Forelimb muscle (tissue), 1 donor: ENCODE results near the gene TRPM5. TPM values are rescaled to one million over a fixed set of nuclear protein-coding genes. Genes with fewer than 3 reads are reported as not detected.

Source experiments
- DNase-seq: peaks from one replicate; pipeline ENCODE4 v3.0.0-alpha.2; 2013; ENCODE audit warnings: low read depth
- polyA plus RNA-seq: library from polyadenylated mRNA; unstranded; fragments of 120-200 nt; gene quantifications from one replicate; pipeline ENCODE4 v1.2.1, GENCODE V29; 2013; ENCODE audit not compliant: insufficient read length

TRPM5 gene
- polyA plus RNA-seq, 1 donor, result 0.04 TPM

DNA sequence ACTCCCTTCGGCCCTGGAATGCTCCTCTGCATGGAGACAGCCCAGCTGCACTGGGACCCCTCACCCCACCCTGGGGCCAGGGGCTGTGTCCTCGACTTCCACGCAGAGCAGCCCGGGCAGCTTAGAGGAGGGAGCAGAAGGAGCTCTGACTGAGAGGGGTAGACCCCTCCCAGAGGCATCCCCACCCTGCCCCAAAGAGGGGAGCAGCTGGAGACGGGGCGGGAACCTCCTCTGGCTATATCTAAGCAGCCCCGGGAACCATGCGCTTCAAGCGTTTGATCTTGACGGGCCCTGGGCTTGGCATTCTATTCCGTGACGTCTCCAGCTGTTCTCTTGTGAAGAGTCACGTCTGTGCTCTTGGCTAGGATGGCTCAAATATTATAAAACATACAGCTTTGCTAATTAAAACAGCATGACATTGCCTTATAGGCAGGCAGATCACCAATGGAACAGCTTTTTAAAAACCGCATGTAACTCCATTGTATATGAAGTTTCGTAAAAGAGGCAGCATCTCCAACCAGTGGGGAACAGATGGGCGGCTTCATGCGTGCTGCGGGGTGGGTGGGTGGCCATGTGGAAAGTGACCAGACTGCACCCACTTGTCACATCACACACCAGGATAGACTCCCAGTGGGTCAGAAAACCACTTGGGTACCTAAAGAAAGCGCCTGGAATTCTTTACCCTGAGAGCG, 8.2 kb upstream of the TRPM5 start:
- DNase-seq, result no peak

DNA sequence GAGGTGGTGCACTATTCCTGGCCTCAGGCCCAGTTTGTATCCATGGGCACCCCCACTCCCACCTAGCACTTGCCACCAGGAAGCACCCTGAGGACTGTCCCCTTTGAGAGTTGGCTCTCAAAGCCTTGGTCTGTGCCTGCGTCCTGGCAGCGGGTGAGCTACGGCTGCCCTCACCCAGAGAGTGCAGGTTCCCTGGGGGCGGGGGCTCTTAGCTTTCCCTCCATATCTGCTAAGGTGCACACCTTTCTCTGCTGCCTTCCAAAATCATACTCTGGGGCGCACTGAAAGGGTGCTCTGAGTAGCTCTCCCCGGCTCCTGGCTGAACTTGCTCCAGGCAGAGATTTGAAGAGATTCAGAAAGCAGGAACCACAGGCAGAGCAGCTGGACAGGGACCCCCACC, 7.6 kb upstream of the TRPM5 start:
- DNase-seq, result no peak

DNA sequence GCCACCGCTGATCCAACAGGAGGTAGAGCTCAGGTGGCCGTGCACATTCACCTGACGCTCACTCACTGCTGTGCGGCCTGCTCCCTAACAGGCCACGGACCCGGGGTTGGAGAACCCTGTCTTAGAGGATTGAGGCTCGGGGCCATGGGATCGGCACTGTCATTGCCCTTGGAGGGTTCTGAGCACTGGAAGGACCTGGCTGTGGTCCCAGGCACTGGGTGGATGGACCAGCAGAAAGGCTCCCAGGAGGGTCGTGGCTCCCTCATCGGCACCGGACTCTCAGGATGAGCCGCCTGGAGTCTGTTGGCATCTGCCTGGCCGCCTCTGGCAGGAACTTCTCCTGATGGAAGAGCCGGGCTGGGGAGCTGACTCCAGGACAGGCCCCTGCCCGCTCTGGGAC, 7.0 kb upstream of the TRPM5 start:
- no peak for DNase-seq

DNA sequence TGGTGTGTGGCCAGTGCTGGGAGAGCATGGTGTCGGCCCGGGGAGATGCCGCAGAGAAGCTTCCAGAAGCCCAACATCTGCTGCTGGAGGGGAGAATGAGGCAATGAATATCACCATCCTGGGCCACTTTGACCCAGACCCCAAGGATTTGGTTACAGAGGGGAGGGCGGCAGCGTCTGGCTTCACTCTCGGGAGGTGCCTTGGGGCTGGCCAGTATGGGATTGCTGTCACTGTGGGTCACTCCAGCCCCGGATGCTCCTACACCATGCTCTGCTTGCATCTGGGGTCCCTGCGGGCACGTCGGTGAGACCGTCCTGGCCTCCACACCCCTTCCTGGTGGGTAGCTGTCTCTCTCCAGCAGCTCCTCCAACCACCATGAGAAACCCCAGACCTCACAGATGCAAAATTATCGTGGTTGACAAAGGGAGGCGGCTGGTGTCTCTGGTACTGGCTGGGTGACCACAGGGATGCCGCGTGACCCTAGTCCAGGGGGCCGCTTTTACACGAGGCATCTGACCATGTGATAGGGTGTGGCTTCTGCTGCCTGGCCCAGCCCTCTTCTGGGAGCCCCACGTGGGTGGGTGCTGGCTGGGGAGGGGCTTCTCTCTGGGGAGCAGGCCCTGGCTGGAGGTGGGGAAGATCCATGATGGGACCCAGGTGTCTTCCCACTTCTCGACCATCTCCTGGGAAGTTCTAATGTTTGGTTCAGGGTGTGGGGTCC, 6.2 kb upstream of the TRPM5 start:
- no peak for DNase-seq

DNA sequence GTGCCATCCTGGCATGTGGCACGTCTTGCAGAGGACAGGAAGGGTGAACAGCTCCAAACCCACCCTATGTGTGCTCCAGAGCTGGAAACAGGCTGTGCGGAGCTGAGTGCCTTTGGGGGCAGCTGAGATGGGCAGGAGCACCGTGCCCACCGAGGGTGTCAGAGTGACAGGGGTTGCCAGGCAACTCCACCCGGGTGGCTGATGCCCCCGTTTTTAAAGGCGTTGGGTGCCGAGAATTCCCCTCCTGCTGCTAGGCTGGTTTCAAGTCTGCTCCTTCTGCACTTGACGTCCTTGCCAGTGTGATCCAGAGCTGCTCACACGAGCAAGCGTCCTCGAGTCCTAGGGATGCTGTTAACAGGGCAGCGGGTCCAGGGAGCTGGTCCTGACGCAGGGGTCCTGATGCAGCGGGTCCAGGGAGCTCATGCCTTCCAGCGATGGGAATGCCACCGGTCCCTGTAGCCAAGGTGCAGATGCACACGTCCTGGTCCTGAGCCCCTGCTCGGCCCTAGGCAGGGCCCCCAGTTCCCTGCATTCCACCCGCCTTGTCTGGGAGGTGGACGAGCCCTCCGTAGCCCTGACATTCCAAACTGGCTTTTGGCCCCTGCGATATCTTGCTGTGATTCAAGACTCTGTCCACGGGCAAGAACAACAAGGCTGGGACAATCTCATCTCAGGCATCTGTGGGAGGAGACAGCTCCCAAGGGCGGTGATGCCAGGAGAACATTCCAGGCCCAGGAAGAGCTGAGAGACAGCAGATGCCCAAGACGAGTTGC, 5.4 kb upstream of the TRPM5 start:
- DNase-seq, result no peak

DNA sequence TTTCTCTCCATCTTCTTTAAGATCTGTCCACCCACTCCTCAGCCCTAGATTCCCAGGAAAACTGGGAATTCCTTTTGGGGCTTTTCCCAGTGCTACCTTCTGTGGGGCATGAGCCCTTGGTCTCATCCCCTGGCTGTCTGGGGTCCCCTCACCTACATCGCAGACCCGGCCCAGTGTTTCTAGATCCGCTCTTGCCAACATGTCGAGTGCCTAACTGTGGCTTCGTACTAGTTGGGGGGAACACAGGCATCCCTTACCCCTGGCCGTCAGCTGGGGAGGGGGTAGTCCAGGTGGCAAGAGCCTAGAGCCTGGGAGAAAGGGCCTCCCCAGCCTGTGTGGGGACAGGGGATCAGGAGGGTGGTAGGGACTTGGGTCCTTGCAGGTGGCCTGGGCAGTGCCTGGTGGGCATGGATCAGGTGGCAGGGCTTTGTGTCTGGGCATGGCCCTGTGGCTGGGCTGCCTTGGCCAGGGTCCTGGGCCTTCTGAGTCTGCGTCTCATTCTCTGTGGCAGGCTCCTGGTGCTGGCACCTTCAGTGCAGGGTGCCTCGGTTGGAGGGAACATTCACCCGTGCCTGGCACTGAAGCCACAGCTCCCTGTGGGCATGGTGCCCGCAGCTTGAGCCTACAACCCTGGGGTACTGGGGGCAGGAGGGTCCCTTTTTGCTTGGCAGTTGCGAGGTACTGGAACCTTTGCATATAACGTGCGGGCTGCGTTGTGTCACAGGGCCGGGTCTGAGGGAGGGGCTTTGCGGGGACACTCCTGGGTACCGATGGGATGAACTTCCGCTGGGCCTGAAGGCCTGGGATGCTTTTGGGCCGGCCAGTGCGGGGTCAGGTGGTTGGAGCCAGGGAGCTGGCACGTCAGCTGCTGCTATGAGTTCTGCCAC, 4.6 kb upstream of the TRPM5 start:
- no peak for DNase-seq

DNA sequence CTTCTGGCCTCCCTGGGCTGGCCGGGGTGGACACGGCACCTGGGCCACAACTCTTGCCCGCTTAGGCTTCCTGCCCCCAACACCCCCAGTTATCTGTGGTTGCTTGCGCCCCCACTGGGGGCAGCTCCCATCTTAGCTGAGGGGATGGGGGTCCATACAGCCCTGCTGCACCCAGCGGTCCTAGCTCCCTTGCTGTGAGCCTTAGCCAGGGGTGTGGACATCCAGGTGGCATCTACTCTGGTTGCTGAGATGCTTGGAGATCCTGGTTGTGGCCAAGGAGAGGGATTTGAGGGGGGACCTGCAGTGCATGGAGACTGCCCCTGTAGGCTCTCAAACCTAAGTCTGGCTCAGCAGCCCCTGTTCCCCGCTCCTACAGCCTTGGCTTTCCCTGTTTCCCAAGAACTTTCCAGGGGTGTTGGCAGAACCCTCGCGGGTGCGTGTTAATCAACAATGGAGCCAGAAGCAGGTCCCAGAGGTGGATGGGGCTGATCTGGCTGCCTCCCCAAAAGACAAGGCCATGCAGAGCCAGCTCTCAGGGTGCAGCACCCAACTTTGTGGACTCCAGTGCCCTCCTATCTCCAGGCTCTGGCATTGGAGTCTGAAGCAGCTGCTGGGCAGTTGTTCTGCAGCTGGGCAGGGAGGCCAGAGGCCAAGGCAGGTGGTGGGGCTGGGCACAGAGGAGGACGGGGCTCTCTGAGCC, 3.8 kb upstream of the TRPM5 start:
- DNase-seq, result no peak

DNA sequence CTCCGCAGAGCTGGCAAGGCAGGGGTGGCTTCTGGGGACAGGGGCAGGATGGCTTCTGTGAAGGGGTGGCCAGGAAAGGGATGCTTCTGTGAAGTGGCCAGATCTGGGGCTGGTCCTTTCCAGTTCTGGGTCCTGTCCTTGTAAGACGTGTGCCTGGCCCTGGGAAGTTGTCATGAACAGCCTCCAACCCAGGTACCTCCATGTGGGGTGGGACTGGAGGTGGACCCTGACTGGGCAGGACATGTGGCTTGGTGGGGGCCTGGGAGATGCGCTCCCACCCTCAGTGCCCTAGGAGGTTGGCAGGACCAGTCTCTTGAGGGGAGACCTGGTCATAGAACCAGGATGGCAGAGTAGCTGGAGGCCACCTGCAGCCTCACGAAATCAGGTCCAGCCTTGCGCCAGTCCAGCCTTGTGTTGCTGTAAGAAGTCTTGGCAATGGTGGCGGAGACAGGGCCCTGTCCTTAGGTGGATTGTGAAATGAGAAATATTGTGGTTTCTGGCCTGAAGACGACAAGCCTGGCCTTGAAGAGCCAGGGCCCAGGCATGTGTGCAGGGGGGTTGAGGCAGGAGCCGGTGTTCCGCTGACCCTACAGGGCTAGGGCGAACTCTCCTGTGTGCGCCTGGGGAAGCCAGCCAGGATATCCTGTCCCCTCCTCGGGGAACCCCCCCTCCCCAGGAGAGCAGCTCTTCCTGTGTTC, 3.1 kb upstream of the TRPM5 start:
- DNase-seq, result no peak

DNA sequence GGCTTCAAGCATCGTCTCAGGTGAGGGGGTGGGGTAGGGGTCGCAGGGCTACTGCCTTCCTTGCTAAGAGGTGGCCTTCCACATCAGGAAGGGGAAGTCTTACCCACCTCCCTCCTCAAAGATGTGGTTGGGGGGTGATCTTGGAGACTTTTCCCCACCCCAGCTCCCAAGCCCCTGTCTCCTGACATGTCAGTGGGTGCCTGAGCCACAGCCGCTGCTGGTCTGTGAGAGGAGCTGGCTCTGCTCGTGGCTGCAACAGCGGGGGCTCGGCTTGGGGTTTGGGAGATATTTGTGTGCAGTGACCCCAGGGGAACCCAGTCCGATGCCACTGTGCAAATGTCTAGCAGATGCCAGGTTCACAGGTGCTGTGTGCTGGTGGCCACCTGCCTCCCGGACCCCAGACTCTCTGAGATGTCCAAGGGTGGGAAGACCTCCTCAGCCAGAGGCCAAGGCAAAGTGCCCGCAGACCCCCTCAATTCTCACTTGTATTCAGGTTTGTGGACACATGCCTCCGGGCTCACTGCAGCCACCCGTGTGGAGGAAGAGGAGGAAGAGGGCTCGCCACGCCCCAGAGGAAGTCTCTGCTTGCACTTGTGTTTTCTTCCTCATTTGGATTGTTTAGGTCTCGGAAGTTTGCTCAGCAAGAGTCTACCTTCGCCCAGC, 2.4 kb upstream of the TRPM5 start:
- no peak for DNase-seq

DNA sequence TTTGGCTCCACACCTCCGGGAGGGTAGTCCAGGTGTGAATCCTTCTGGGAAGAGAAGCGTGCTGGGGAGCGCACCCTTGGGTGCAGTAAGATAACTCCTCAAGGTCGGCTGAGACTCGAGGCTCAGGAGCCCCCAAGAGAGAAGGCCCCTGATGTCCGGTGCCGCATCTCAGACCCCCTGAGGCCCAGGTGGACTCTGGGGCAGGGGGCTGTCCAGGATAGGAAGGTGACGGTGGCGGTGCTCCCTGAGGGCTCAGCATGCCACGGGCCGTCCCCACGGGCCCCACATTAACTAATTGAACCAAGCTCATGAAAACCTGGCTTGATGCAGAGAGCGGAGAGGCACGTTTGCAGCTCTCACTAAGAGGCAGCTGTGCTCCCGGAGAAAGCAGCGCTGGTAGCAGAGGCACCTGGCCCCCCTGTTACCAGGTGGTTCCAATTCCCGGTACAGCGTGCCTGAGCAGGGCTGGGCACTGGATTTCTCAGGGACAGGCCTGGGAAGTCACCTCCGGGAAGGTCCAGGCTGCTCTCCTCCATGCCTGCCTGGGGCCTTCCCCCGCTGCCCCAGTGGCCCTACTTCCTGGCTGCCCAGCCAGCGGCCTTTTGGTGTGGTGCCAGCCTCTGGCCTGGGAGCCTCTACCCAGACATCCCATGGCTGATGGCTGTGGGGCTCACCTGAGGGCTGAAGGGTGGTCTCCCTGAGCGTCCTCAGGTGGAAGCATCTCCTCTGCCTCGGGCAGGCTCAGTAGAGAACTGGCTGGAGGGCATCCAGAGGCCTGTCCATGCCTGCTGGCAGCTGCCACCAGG, 1.6 kb upstream of the TRPM5 start:
- no peak for DNase-seq

DNA sequence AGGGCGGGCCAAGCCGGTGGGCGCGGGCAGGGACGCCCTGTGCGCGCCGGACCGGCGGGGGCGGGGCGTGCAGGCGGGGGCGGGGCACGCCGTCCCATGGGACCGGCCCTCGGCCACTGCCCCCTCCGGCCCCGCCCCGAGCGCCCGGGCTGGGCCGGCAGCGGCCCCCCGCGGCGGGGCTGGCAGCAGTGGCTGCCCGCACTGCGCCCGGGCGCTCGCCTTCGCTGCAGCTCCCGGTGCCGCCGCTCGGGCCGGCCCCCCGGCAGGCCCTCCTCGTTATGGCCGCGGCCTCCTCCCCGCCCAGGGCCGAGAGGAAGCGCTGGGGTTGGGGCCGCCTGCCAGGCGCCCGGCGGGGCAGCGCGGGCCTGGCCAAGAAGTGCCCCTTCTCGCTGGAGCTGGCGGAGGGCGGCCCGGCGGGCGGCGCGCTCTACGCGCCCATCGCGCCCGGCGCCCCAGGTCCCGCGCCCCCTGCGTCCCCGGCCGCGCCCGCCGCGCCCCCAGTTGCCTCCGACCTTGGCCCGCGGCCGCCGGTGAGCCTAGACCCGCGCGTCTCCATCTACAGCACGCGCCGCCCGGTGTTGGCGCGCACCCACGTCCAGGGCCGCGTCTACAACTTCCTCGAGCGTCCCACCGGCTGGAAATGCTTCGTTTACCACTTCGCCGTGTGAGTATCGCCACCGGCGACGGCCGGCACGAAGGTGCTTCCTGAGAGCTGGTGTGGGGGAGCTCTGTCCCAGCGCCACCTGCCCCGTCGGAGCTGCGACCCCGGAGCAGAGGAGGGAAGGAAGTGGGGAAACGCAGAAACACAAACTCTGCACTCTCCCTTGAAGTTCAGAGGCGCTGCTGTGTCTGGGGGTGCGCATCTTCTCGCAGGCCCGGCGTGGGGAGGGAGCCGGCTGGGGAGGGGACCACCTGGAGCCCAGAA, 769 bp upstream of the TRPM5 start, which contains the start of gene KCNQ1:
KCNQ1 (plus strand) TSS at position 188 of the 925 bp plus-strand sequence; CDS start at position 279, 91 bp downstream.
- no peak for DNase-seq

DNA sequence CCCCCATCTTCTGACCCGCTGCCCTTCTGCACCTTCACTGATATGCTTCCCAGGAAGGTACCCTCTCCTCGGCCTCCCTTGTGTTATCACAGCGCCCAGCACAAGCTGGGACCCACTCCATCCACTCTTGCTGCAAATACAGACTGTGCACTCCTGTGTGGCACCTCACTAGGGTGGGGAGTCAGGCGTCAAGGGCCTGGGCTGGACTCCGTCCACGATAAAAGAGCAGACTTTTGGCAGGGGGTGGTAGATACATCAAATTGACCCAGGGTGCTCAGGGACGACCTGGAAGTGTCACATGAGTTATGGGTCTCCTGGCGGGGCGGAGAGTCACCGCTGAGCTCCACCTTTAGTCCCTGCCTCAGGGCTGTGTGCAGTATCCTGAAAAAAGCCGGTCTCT, 908 bp downstream of the TRPM5 start:
- DNase-seq, result no peak

DNA sequence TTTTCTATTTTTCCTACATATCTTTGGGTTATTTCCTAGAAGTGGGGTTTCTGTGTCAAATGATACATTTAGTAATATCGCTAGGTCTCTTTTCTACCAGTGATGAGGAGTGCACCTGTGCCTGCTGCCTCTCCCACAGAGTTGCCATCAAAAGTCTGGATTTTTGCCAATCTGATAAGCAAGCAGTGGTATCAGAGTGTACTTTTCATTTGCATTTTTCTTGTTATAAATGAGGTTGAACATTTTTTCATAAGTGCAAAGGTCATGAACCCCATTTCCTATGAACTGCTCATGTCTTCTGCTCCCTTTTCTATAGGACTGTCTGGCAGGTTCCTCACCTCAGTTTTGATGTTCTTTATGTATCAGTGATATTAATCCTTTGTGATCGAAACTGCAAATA, 1.7 kb downstream of the TRPM5 start:
- DNase-seq, result no peak

DNA sequence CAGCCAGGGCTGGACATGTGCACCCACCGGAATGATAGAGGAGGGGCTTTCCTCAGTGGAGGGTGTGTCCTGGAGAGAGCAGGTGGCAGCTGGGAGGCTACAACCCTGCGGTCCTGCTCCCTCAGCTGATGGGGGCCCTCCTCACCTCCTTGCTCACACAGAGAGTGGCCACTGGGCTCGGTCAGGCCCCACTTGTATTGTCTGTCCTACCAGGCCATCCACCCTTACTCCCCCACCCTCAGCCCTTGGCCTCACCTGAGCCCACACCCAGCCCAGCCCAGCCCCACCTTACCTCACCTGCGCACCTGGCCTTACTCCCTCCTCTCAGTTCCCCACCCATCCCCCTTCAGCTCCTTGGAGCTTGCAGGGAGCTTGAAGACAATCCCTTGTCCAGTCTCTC, 3.1 kb downstream of the TRPM5 start:
- DNase-seq, result no peak

DNA sequence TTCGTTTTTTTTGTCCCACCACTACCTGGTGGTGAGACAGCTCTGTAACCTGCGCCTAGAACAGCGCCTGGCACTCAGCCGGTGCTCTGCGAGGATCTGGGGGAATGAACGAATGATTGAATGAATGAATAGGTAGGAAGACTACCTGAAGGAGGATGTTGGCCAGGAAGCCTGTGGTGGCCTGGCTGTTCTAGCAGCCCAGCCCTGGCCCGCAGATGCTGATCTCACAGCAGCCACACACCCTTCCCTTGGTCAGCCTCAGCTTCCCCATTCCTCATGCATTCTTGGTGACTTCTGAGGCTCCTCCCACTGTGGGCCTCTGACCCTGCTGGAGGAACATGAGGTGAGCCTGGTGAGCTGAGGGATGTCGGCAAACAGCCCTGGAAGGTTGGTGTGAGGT, 3.7 kb downstream of the TRPM5 start:
- no peak for DNase-seq

DNA sequence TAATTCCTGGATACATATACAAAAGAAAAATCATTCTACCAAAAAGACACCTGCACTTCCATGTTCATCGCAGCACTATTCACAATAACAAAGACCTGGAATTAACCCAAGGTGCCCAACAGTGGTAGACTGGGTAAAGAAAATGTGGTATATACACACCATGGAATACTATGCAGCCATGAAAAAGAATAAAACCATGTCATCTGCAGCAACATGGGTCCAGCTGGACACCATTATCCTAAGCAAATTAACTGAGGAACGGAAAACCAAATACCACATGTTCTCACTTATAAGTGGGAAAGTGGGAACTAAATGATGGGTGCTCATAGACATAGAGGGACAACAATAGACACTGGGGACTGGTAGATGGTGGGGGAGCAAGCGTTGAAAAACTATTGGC, 4.5 kb downstream of the TRPM5 start:
- DNase-seq, result no peak

DNA sequence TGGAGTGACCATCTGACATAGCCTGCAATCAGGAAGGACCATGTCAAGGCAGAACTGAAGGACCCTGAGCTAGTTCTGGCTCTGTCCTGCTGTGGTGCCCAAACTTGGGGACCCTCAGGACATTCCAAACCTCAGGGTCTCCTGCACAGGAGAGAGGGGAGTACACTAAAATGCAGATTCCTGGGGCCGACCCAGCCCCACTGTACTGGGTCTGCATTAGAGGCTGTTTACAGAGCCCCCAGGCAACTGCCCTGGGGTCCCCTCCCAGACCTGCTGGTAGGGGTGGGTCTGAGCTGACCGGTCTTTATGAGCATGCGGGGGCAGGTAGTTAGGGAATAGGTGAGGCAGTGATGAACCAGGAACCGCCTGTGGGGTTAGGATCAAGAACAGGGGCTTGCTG, 6.8 kb downstream of the TRPM5 start:
- no peak for DNase-seq

DNA sequence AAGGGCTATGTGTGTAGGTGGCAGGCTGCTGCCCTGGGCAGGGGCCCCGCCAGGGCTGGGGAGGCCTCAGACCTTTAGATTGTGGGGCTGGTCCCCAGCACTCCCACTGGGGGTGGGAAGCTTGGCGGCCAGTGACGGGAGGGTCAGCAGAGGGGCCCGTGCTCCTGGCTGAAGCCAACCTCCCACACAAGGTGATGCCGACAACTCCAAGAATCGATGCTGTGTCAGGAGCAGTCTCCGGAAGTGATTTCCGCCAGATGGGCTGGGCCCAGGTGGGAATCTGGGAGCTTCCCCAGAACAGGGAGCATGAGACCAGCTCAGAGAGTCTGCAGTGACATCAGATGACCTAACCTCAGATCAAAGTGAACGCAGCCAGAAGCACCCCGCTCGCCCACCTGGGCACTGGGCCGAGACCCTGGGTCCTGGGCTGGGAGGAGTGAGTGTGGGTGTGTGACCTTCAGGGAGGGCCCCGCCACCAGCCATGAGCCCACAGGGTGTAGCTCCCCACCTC, 7.7 kb downstream of the TRPM5 start:
- no peak for DNase-seq
